Measurements from ENCODE around the gene GNG14.
"Not testable (repeated sequence)": the region's sequence is repeated elsewhere in the genome, so short reads cannot be mapped to it uniquely, and the experiment has no call there.

Gene GNG14

GRCh38 chr19:12687496-12688196, at the start of gene GNG14:
GNG14 (plus strand) TSS chr19:12687998; CDS start chr19:12688049, 51 bp downstream.
- DNase-seq: no peak

- no peak for DNase-seq
Measured at GRCh38 chr19:12638611-12639182, 49.1 kb upstream of the GNG14 start.

GRCh38 chr19:12639901-12640613, 47.7 kb upstream of the GNG14 start:
- DNase-seq: peak; percentile 86

- DNase-seq: no peak
Measured at GRCh38 chr19:12641456-12641855, 46.3 kb upstream of the GNG14 start.

GRCh38 chr19:12642506-12642905, 45.3 kb upstream of the GNG14 start:
- DNase-seq: no peak

- DNase-seq: not testable (repeated sequence)
Measured at GRCh38 chr19:12643716-12644115, 44.1 kb upstream of the GNG14 start.

- no peak for DNase-seq
Measured at GRCh38 chr19:12646551-12646950, 41.2 kb upstream of the GNG14 start.

- no peak for DNase-seq
Measured at GRCh38 chr19:12647047-12647446, 40.8 kb upstream of the GNG14 start.

- peak; percentile 56 for DNase-seq
Measured at GRCh38 chr19:12647490-12648071, 40.2 kb upstream of the GNG14 start.

GRCh38 chr19:12648088-12648487, 39.7 kb upstream of the GNG14 start:
- no peak for DNase-seq

- DNase-seq: no peak
Measured at GRCh38 chr19:12649941-12650340, 37.9 kb upstream of the GNG14 start.

GRCh38 chr19:12652219-12652618, 35.6 kb upstream of the GNG14 start:
- no peak for DNase-seq

- DNase-seq: no peak
Measured at GRCh38 chr19:12655546-12655945, 32.3 kb upstream of the GNG14 start.

GRCh38 chr19:12656899-12657571, 30.8 kb upstream of the GNG14 start:
- DNase-seq: no peak

GRCh38 chr19:12657966-12658365, 29.8 kb upstream of the GNG14 start:
- DNase-seq: no peak

GRCh38 chr19:12660980-12661379, 26.8 kb upstream of the GNG14 start:
- no peak for DNase-seq

GRCh38 chr19:12664406-12665280, 23.2 kb upstream of the GNG14 start:
- no peak for DNase-seq

GRCh38 chr19:12665281-12665573, 22.6 kb upstream of the GNG14 start:
- peak; percentile 79 for DNase-seq

GRCh38 chr19:12665671-12666264, 22.0 kb upstream of the GNG14 start:
- peak; percentile 28 for DNase-seq

GRCh38 chr19:12666265-12667048, 21.3 kb upstream of the GNG14 start, which contains the start of the genes MAN2B1 and WDR83:
MAN2B1 (minus strand) TSS chr19:12666742; CDS start chr19:12666701, 41 bp downstream.
WDR83 (plus strand) TSS chr19:12666807; CDS start chr19:12669791, 2,984 bp downstream.
- peak; percentile 81 for DNase-seq

Data from CD4-positive, alpha-beta T cell treated with Interferon gamma for 1 hour (primary cell).